Measurements from ENCODE around the gene PLEKHH2. TPM values are rescaled to one million over a fixed set of nuclear protein-coding genes. Genes with fewer than 3 reads are reported as not detected.

PLEKHH2 gene
- total RNA-seq, 1 donor from 2014 or later: 16.2 TPM

Small RNA genes lying within 50 kb of the gene (small RNA-seq; reads per million reads assigned to genes)
- gene RF00019: not detected
- not detected for gene RN7SKP66

Other genes with a start within 250 kb of the PLEKHH2 start
- gene THADA, start 41.2 kb upstream of the PLEKHH2 start, total RNA-seq: 50.6 TPM
- gene C1GALT1C1L, start 39.2 kb downstream of the PLEKHH2 start, total RNA-seq: 1.0 TPM
- 26.6 TPM for gene DYNC2LI1, start 136.8 kb downstream of the PLEKHH2 start, total RNA-seq
- gene ABCG5, start 201.6 kb downstream of the PLEKHH2 start, total RNA-seq: not detected
- gene ABCG8, start 201.7 kb downstream of the PLEKHH2 start, total RNA-seq: under 0.01 TPM